Activated naive CD4-positive, alpha-beta T cell treated with anti-CD3 and anti-CD28 coated beads, Interleukin-2, amount 50 U/mL, for 16 hours (primary cell): ENCODE measurements around the gene ZSWIM7.
"Not testable (repeated sequence)": the region's sequence is repeated elsewhere in the genome, so short reads cannot be mapped to it uniquely, and the experiment has no call there.

ENCODE experiments used
- DNase-seq: peaks from one replicate; pipeline ENCODE4 v3.0.0-alpha.2; 2020

Gene ZSWIM7

DNA sequence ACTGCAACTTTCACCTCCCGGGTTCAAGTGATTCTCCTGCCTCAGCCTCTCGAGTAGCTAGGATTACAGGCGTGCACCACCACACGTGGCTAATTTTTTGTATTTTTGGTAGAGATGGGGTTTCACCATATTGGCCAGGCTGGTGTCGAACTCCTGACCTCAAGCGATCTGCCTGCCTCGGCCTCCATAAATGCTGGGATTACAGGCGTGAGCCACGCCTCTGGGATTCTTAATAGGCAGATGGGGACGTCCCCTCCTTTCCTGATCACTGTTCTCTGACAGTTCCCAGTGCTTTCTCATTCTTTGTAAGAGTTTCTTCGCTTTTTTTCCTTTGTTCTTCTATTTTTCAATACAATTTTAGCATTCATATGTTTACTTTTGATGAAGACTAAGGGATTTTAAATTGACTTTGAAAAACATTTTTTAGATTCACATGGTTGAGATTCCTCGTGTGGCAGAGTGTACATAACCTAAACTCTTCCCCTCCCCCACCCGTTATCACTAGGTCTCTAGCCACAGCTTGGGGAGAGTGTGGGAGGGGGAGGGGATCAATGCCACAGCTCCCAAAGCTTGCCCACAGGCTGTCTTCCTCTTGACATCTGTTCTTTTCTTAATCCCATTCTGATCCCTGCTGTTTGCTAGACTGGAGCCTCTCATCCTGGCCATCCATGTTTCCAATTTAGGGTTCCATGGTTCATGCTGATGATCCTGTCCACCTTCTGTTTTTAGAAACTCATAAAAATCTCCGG, 43.5 kb downstream of the ZSWIM7 start:
- DNase-seq, result no peak

DNA sequence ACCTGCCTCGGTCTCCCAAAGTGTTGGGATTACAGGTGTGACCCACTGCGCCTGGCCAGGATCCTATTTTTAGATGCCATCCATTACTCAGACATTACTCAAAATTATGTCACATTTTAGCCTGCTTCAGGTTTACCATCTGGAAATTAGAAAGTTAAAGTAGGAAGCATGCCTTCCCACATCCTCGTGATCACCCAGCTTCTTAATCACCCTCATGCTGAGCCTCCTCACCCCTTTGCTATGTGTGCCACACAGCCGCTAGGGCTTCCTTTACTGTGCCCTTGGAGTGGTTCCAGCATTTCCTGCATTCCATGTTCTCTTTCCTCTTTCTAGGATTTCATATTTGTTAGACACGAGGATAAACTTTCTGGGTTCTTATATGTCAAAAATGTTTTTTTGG, 45.3 kb downstream of the ZSWIM7 start:
- no peak for DNase-seq

DNA sequence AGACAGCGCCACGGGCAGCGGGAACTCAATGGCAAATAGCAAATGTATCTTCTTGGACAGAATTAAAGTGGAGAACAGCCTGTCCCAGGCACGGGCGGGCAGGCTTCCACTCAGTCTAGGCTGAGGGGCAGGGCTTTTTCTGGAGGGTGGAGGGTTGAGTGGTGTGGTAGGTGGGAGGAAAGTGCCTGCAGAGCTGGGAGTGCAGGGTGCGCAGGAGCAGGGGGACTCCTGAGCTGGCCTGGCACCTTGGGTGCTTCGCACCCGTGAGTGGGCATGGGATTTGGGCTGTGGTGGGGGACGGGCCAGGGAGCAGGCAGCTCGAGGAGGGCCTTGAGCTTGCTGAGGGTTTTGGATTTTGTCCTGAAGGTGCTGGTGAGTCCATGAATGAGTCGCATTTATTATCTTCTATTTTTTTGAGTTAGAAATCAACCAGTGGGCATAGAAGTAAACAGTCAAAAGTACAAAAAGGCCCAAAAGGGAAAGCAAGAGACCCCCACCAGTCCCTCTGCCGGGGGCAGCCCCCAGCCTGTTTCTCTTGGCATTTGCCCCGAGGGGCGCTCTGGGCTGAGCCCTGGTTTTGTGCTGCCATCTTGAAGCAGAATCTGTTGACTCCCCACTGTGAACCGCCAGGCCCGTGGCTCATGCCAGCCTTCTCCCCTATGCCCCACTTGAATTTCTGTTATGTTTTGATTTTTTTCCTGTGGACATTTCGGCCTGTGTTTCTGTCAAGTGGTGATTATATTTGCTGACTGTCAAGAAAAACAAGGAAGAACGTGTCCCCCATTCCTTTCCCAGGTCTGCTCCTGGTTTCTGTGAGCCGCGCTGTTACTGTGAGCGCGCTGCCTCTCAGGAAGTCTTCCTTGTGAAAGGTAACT, 46.4 kb downstream of the ZSWIM7 start:
- DNase-seq, result no peak

DNA sequence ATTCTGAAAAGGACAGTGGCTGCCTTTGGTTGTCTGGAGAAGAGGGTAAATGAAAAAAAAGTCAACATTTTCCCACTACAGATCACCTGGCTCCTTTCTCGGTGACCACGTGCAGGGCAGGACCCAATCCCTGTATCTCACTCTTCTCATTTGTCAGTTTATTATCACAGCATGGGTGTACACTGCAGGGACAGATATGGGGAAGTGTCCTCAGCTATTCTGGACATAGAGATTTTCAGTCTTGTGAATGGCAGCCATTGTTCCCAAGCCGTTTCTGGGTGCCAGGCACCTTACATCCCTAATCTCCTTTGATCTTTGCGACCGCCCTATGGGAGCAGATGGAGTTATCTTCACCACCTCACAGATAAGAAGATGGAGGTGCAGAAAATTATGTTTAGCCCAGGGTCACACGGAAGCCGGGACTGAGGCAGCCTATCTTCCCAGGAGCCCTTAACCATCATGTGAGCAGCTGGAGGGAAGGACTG, 47.4 kb downstream of the ZSWIM7 start:
- no peak for DNase-seq

DNA sequence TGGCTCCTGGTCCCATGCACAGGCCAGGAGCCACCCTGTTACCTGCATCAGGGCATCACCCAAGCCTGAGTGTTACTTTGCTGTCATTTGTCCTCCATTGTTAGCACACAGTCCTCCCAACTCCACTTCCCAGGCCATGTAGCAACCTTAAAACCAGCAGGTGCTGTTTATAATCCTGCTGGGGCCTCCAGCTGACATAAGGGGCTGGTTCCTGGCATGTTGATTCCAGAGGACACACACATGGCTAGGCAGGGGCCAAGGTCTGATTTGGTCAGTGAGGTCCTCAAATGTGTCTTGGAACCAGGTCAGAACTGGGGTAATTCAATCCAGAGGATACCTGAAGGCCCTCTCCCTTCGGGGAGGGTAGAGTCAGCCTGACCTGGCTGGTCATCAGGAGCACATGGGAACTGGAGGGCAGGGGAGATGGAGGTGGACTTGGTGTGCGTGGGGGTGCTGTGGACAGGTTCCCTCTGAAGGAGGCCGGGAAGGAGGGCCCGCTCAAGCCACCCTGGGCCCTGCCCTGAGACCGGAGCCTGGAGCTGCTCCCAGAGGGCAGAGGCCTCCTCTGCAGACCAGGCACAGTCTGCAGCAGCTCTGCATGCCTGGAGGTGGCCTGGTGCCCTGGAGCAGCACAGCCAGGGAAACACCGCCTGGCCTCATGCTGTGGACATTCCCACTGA, 48.0 kb downstream of the ZSWIM7 start:
- no peak for DNase-seq

DNA sequence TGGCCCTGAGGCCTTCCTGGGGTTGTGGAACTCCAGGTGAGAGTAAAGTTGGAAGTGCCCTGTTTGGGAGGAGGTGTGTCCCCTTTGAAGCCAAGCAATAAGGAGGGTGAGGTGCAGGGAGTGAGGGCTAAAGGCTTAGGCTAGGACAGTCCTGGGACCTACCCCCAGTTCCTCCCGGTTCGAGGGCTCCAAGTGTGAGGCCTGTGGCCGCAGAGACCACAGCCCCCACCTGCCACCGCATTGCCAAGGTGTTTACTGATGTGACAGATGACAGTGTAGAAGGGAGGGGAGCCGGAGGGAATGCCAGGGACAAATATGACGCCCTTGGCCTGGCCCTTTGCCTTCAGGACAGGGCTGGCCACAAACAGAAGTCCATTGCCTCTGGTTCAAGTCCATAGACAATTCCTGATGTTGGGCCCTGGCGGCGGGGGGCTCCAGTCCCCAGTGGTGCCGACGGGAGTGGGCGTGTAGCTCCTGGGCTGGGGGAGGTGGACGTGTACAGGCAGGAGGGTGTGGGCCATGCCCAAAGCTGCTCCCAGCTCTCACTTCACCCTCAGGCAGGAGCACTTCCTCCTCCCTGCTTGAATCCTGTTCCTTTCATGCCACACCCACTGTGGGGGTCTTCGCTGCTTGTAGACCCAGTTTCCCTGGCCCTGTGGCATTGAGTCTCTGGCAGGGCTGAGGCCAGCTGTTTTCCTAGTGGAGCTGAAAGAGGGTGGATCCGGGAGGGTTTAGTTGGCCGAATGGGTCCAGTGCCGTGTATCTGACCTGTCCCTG, 51.3 kb downstream of the ZSWIM7 start:
- no peak for DNase-seq

DNA sequence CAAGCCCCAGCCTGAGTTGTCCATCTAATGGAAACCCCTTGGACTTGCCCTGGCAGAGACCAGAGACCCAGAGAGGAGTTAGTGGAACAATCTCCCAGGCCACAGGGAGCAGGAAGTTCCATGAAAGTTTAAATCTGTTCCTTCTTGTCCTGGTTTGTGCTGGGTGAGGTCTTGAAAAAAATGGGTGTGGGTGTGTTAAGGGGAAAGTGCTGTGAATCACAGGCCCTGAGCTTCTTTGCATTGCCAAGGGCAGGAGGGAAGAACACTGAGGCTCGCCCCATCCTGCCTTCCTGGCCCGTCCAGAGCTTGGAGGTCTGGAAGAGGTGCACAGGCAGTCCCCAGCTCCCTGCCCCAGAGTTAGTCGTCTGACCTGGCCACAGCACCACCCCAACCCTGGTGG, 52.2 kb downstream of the ZSWIM7 start:
- no peak for DNase-seq

DNA sequence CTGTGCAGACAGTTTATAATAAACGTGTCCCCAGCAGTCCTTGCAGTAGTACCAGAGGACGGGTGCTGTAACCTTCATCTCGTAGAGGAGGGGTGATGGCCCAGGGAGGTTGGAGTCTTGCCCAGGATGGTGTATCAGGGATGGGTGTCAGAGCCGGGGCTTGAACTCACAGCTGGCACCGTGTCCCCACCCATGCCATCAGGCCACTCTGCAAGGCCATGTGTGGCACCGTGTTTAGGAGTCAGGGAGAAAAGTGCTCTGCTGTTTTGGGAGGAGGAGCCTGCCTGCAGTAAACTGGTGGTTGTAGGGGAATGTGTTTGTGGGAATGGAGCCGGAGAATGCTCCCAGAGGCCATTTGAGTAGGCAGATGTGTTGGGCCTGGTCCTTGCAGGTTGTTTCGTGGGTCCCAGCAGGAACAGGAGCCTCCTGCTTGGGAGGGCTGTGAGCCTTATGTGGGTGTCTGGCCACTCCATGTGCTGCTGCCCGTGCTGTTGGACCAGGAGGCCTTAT, 52.8 kb downstream of the ZSWIM7 start:
- DNase-seq, result no peak

DNA sequence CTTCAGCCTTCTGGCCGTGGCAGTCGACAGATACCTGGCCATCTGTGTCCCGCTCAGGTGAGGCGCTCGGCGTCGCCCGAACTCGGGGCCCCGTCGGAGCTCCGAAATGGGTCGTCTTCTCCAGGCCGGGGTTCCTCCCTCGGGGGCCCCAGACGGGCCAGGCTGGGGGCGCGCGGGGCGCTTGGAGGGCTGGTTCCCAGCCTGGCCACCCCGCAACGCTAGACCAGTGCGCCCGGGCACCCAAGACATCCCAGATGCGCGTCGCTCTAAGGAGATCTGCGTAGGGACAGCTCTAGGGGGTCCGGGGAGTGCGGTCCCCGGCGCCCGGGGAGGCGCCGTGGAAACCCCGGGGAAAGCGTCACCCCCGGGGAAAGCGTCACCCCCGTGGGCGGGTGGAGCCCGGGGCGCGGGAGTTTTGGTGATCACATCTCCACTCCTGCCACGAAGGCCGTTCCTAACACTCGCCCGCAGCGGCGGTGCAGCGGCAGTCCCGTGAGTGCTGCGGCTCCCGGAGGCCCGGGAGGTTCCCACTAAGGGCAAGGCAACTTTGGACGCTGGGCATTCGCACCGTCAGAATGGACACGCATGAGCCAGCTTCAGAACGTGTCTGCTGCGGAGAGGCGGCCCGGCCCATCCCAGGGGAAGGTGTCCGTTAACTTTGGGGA, 53.8 kb downstream of the ZSWIM7 start:
- peak; percentile 53 for DNase-seq

DNA sequence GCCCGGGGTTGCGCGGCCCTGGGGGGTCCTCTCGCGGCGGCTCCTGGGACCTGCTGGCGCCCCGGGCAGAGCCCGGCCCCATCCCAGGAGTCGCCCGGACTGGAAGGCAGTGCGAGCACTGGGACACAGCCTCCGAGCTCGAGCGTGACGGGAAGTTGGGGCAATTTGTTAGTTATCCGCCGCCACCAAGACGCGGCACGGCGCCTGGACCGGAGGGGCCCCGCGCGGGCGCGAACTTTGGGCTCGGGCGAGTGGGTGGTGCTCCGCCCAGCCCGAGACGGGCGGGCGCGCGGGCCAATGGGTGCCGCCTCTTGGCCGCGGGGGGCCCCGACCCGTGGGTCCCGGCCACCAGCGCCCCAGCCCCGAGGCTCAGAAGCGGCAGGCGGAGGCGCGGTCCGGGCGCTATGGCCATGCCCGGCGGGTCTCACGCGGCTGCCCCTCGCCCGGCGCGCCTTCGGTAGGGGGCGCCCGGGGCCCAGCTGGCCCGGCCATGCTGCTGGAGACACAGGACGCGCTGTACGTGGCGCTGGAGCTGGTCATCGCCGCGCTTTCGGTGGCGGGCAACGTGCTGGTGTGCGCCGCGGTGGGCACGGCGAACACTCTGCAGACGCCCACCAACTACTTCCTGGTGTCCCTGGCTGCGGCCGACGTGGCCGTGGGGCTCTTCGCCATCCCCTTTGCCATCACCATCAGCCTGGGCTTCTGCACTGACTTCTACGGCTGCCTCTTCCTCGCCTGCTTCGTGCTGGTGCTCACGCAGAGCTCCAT, 54.6 kb downstream of the ZSWIM7 start, which contains the start of gene ADORA2B:
Gene ADORA2B, plus strand, starts transcription at position 372 of the 768 bp plus-strand sequence. Its CDS starts 119 bp downstream, at position 491.
- peak; percentile 65 for DNase-seq

DNA sequence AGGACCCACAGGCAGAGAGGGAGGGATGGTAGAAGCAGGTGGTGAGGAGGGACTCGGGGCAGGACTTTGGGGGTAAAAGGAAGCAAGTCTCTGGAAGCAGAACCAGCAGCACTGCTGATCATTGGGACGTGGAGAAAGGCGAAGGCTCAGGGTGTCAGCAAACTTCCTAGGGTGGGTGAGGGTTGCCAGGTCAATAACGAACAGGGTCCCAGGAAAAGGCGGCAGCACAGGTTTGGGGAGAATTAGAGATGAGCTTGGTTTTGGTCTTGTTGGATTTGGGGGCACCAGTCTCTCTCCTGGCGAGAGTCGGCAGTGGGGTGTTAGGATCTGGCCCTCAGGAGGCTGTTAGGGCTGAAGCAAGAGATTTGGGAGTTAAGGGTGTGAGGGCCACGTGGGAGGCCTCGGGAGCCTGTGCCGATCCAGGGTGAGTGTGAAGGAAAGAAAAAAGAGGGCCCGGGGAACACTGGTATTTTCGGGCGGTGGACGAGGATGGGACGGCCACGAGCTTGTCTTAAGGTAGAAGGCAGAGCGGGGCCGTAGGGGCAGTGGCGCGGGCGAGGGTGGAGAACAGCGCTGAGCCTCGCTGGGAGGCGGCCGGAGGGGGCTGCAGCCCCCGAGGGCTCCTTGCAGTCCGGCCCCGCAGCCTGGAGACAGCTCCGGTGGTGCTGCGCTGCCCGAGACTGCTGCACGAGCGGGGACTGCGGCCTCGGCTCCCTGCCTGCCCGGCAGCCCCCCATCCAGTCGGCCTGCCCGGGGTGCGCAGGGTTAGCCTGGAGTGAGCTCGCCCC, 55.3 kb downstream of the ZSWIM7 start:
- no peak for DNase-seq

DNA sequence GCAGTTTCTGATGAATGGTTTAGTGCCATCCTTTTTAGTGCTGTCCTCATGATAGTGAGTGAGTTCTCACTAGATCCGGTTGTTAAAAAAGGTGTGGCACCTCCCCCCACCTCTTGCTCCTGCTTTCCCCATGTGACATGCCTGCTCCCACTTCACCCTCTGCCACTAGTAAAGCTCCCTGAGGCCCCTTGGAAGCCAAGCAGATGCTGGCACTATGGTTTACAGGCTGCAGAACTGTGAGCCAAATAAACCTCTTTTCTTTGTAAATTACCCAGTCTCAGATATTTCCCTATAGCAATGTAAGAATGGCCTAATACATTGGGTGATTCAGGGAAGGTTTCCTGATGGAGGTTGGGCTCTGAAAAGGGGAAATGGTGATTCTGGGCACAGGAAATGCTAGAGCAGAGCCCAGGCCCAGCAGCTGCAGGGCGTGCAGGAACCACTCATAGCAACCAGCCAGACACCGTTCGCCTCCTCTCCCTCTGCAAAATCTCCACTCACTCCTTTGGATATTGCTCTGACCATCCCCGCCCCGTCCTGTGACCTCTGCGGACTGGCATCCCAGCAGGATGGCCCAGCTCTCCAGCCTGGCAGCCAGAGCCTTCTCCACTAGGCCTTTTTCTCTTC, 57.2 kb downstream of the ZSWIM7 start:
- no peak for DNase-seq

DNA sequence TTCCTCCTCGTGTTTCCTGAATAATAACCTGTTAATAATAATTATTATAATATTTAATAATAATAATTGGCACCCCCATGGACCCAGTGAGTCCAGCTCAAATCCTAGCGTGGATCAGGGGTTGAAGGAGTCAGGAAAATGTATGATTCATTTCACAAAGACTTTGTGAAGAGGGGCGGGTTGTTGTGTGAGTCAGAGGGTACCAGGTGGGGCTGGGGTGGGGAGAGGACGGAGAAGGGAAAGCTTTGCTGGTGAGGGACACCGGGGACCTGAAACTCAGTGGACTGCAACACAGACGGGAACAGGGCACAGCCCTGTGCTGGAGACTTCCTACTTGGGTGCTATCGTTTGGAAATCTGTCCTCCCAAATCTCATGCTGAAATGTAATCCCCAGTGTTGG, 57.7 kb downstream of the ZSWIM7 start:
- DNase-seq, result no peak

DNA sequence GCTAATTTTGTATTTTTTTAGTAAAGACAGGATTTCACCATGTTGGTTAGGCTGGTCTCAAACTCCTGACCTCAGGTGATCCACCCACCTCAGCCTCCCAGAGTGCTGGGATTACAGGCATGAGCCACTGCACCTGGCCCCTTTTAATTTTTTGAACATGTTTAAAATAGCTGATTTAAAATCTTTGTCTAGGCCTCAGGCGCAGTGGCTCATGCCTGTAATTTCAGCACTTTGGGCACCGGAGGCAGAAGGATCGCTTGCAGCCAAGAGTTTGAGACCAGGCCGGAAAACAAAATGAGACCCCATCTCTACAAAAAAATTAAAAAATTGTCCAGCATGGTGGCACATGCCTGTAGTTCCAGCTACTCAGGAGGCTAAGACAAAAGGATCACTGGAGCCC, 63.0 kb downstream of the ZSWIM7 start:
- not testable (repeated sequence) for DNase-seq

DNA sequence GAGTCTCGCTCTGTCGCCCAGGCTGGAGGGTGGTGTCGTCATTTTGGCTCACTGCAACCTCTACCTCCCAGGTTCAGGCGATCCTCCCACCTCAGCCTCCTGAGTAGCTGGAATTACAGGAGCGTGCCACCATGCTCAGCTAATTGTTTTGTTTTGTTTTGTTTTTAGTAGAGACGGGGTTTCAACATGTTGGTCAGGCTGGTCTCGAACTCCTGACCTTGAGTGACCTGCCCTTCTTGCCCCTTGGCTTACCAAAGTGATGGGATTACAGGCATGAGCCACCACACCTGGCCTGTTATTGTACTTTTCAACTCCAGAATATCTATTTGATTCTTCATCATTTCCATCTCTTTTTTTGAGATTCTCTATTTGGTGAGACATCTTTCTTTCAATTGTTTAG, 63.6 kb downstream of the ZSWIM7 start:
- no peak for DNase-seq

DNA sequence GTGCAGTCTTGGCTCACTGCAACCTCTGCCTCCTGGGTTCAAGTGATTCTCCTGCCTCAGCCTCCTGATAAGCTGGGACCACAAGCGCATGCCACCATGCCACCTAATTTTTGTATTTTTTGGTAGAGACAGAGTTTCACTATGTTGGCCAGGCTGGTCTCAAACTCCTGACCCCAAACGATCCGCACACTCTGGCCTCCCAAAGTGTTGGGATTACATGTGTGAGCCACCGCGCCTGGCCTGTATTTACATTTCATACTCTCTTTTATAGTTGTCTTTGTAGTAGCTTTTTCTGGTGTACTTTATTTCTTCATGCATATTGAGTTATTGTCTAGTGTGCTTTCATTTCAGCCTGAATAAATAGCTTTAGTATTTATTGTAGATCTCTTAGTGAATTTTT, 64.6 kb downstream of the ZSWIM7 start:
- DNase-seq, result no peak

DNA sequence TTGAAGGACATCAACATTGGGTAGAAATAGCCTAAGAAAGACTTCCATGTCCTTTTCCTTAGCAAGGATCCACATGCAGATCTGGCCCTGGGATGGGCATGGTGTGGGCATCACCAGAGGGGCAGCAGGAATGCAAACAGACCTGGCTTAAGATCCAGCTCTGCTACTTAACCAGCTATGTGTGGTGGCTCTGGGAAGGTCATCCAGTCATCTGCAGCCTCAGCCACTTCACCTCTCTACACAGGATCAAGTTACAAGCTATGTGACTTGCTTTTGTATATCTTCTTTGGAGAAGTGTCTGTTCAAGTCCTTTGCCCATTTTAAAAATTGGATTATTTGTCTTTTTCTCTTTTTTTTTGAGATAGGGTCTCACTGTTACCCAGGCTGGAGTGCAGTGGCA, 68.1 kb downstream of the ZSWIM7 start:
- DNase-seq, result no peak

DNA sequence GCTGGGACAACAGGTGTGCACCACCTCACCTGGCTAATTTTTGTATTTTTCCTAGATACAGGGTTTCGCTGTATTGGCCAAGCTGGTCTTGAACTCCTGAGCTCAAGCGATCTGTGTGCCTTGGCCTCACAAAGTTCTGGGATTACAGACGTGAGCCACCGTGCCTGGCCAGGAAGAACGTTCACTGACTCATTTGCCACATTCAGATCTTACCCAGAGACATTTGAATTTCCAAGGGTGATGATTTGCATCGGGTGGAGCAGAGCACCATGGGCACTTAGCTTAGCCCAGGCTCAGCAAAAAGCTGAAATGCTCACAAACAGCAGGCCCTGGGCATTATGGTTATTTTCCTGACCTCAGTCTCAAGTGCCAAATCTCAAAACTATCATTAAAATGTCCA, 69.1 kb downstream of the ZSWIM7 start:
- DNase-seq, result no peak

DNA sequence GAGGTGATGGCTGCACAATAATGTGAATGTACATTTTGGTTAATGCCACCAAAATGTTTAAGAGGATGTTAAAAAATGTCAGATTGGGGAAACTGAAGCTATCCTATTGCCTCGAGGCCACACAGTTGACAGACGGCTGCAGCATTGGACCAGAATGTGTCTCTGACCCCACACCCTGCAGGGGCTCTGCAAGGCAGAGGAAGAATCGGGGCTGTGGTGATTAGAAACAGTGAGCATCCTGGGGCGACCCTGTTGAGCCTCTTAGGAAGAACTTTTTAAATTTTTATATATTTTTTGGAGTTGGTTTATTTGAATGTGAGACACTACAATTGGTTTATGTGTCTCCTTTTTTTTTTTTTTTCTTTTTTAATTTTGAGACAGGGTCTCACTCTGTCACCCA, 69.6 kb downstream of the ZSWIM7 start:
- DNase-seq, result no peak
